DOHH2 (cell line): Measurements from ENCODE around the gene GPHN.

Experiments used
- H3F3A ChIP-seq: fragments of 200-600 bp; sonication (generic), shearing (Covaris generic); 2 replicates; pipeline ENCODE4 v1.6.0; 2016; ENCODE audit warnings: antibody characterized with exemption, mild to moderate bottlenecking; ENCODE audit not compliant: control insufficient read depth, insufficient read depth
- H3K27ac ChIP-seq: fragments of 200-600 bp; sonication (generic); 2 replicates; pipeline ENCODE4 v1.5.1; 2014; ENCODE audit warnings: low read depth, mild to moderate bottlenecking, low read length, moderate library complexity
- H3K27me3 ChIP-seq: fragments of 200-600 bp; sonication (generic); 2 replicates; pipeline ENCODE4 v1.6.1; 2014; ENCODE audit warnings: mild to moderate bottlenecking, low read length, mixed read lengths; ENCODE audit not compliant: control insufficient read depth
- H3K36me3 ChIP-seq: fragments of 200-600 bp; sonication (generic); 2 replicates; pipeline ENCODE4 v1.6.1; 2014; ENCODE audit warnings: mild to moderate bottlenecking, low read length, moderate library complexity, mixed read lengths; ENCODE audit not compliant: control insufficient read depth
- H3K4me1 ChIP-seq: fragments of 200-600 bp; sonication (generic); 2 replicates; pipeline ENCODE4 v1.6.1; 2014; ENCODE audit warnings: mild to moderate bottlenecking, low read length, mixed read lengths; ENCODE audit not compliant: control insufficient read depth
- H3K4me2 ChIP-seq: fragments of 200-600 bp; sonication (generic); 2 replicates; pipeline ENCODE4 v1.6.0; 2014; ENCODE audit warnings: mild to moderate bottlenecking, low read length, moderate library complexity
- H3K4me3 ChIP-seq: fragments of 200-600 bp; sonication (generic); 2 replicates; pipeline ENCODE4 v1.5.1; 2014; ENCODE audit warnings: mild to moderate bottlenecking, low read length, mixed read lengths
- H3K79me2 ChIP-seq: fragments of 200-600 bp; sonication (generic); 2 replicates; pipeline ENCODE4 v1.6.1; 2014; ENCODE audit warnings: mild to moderate bottlenecking, low read length, mixed read lengths; ENCODE audit not compliant: control insufficient read depth
- H3K9me2 ChIP-seq: fragments of 200-600 bp; sonication (generic); replicated peaks from 2 replicates; pipeline ENCODE4 v1.6.1; 2014; ENCODE audit warnings: mild to moderate bottlenecking, low read length, mixed read lengths; ENCODE audit not compliant: control insufficient read depth
- H3K9me3 ChIP-seq: fragments of 200-600 bp; sonication (generic); 2 replicates; pipeline ENCODE4 v1.6.1; 2014; ENCODE audit warnings: antibody characterized with exemption, low read length, mixed read lengths; ENCODE audit not compliant: control insufficient read depth, insufficient read depth
- H4K20me1 ChIP-seq: fragments of 200-600 bp; sonication (generic); 2 replicates; pipeline ENCODE4 v1.6.0; 2014; ENCODE audit warnings: low read depth, mild to moderate bottlenecking, antibody characterized with exemption, low read length, moderate library complexity; ENCODE audit not compliant: control insufficient read depth, insufficient read depth
- EZH2phosphoT487 ChIP-seq: fragments of 200-600 bp; sonication (generic); IDR thresholded peaks from 2 replicates; pipeline ENCODE4 v1.6.1; 2017; ENCODE audit warnings: borderline replicate concordance, mild to moderate bottlenecking, antibody characterized with exemption, low read length, moderate library complexity, mixed read lengths
- TF ChIP-seq, protein P1 (sequence below): fragments of 200-600 bp; sonication (generic); IDR thresholded peaks from one replicate; pipeline ENCODE4 v1.5.1; 2014; ENCODE audit warnings: antibody characterized with exemption, mild to moderate bottlenecking, low read depth, low read length; ENCODE audit not compliant: poor library complexity, severe bottlenecking

Gene GPHN

DNA sequence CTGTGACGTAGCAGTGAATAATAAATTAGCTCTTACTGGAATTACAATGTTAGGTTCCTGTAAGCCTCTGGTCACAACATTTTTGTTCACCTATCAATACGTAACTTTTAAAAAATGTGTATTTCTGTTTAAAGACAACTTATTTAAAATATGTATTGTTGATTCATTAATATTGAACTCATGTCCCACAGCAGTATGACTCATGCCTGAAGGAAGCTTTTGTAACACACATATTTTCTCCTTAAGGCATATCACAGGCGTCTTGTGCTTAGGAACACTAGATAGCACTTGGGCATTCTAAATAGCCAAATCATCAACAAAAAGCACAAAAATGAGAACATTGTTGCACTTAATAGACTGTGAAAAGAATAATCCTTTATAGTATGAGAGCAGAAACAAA, 92.5 kb downstream of the GPHN start:
- no peaks in the 10 kb centered on the region for H4K20me1 ChIP-seq
- no peak overlapping the region for H3K4me2 ChIP-seq
- H3K27me3 ChIP-seq: no peaks in the 10 kb centered on the region
- H3K27ac ChIP-seq: no peak overlapping the region
- no peak for TF ChIP-seq EZH2phosphoT487
- TF ChIP-seq, protein P1, sequence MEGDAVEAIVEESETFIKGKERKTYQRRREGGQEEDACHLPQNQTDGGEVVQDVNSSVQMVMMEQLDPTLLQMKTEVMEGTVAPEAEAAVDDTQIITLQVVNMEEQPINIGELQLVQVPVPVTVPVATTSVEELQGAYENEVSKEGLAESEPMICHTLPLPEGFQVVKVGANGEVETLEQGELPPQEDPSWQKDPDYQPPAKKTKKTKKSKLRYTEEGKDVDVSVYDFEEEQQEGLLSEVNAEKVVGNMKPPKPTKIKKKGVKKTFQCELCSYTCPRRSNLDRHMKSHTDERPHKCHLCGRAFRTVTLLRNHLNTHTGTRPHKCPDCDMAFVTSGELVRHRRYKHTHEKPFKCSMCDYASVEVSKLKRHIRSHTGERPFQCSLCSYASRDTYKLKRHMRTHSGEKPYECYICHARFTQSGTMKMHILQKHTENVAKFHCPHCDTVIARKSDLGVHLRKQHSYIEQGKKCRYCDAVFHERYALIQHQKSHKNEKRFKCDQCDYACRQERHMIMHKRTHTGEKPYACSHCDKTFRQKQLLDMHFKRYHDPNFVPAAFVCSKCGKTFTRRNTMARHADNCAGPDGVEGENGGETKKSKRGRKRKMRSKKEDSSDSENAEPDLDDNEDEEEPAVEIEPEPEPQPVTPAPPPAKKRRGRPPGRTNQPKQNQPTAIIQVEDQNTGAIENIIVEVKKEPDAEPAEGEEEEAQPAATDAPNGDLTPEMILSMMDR: no peak
- H3F3A ChIP-seq: no peaks in the 10 kb centered on the region; the same call in 1 of the 2 replicates
- H3K4me1 ChIP-seq: no peaks in the 10 kb centered on the region
- H3K36me3 ChIP-seq: no peaks in the 10 kb centered on the region
- H3K9me2 ChIP-seq: no peaks in the 10 kb centered on the region
- H3K9me3 ChIP-seq: no peaks in the 10 kb centered on the region
- H3K4me3 ChIP-seq: no peak overlapping the region
- H3K79me2 ChIP-seq: peaks cover 76% of the 10 kb centered on the region

DNA sequence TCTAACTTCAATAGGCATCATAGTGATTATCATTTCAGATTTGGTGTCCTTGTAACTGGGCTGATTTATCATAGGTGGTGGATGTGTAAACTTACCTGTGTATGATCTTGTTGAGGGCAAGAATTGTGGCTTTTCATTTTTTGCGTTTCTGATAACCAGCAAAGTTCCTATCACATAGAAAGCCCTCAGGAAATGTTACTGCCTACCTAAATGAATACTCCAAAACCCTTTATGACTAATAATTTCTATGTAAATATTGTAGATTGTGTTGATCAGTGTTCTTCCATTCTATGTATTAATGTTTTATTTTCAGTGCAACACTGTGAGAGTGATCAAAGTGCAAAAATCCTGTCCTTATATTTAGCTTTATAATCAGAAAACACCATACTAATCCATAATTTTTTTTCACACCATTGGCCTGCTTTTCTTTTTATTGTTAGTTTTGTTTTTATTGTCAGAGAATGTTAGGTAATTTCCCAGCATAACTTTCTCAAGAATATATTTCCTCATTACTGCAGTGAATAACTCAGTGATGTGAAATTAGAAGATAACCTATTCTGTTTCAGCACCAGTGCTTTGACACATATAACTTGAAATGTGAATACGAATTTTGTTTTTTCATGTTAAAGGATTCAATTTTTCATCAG, 94.1 kb downstream of the GPHN start:
- Histone ChIP-seq H3K9me3 (no peaks in the 10 kb centered on the region), H3K9me2 (no peaks in the 10 kb centered on the region), H3K79me2 (peaks cover 79% of the 10 kb centered on the region), H3K27me3 (no peaks in the 10 kb centered on the region), H3K27ac (no peak overlapping the region), H3F3A (no peaks in the 10 kb centered on the region; the same call in 1 of the 2 replicates), H3K4me1 (no peaks in the 10 kb centered on the region), H4K20me1 (no peaks in the 10 kb centered on the region), H3K36me3 (no peaks in the 10 kb centered on the region), H3K4me2 (no peak overlapping the region), H3K4me3 (no peak overlapping the region)
- TF ChIP-seq, protein P1: no peak

DNA sequence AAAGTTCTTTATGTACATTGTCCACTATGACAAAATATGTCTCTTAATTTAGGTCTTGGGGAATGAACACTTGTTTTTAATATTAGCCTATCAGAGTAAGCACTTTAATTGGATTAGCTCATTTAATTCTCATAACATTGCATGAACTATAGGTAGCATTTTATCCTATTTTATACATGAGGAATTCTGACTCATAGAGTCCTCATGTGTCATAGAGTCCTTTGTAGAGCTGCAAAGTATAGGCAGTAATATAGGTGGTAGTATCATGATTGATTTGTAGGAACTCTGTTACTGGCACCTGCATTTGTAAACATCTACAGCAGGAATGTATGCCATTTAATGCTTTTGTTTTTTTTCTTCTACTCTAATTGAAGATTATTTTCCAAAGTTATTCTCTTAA, 96.0 kb downstream of the GPHN start:
- Histone ChIP-seq H3K4me1 (no peaks in the 10 kb centered on the region), H3K27me3 (no peaks in the 10 kb centered on the region), H3F3A (no peaks in the 10 kb centered on the region; the same call in 1 of the 2 replicates), H4K20me1 (peaks cover 5% of the 10 kb centered on the region; the same call in 1 of the 2 replicates), H3K79me2 (peaks cover 85% of the 10 kb centered on the region), H3K4me2 (no peak overlapping the region), H3K4me3 (no peak overlapping the region), H3K9me3 (no peaks in the 10 kb centered on the region), H3K9me2 (no peaks in the 10 kb centered on the region), H3K27ac (no peak overlapping the region), H3K36me3 (no peaks in the 10 kb centered on the region)
- TF ChIP-seq, protein P1: no peak
- TF ChIP-seq EZH2phosphoT487: no peak
